BLaER1 treated with 17β-estradiol and CSF1 and Interleukin-3, amounts not matched to agents 10 nM and 100 nM (cell line): ENCODE data around the gene PTGER1.
A peak's percentile ranks its signal among the peaks of the same experiment; 100 is the strongest.

ENCODE experiments used
- H3K27ac ChIP-seq, 11 experiments: shearing (Covaris generic); formaldehyde crosslinking; 2 replicates each; pipeline ENCODE4 v1.8.1; 2022
- H3K27me3 ChIP-seq, 11 experiments: shearing (Covaris generic); formaldehyde crosslinking; 2 replicates each; pipeline ENCODE4 v1.8.1; 2022
- H3K36me3 ChIP-seq, 11 experiments: shearing (Covaris generic); formaldehyde crosslinking; 2 replicates each; pipeline ENCODE4 v1.8.1; 2022
- H3K4me1 ChIP-seq, 10 experiments: shearing (Covaris generic); formaldehyde crosslinking; 2 replicates each; pipeline ENCODE4 v1.8.1; 2022
- H3K4me2 ChIP-seq, 11 experiments: shearing (Covaris generic); formaldehyde crosslinking; 2 replicates each; pipeline ENCODE4 v1.8.1; 2022
- H3K4me3 ChIP-seq, 10 experiments: shearing (Covaris generic); formaldehyde crosslinking; 2 replicates each; pipeline ENCODE4 v1.8.1; 2022
- H3K9ac ChIP-seq, 11 experiments: shearing (Covaris generic); formaldehyde crosslinking; 2 replicates each; pipeline ENCODE4 v1.8.1; 2022
- H3K9me3 ChIP-seq, 11 experiments: shearing (Covaris generic); formaldehyde crosslinking; replicated peaks in 1 of 11; 2 replicates each; pipeline ENCODE4 v1.8.1; 2022
- H4K20me1 ChIP-seq, 11 experiments: shearing (Covaris generic); formaldehyde crosslinking; 2 replicates each; pipeline ENCODE4 v1.8.1; 2022
- Cebpa-rat ChIP-seq, 11 experiments: shearing (Covaris generic); IDR thresholded peaks; 2 replicates each; pipeline ENCODE4 v1.8.1; 2022

PTGER1 gene

DNA sequence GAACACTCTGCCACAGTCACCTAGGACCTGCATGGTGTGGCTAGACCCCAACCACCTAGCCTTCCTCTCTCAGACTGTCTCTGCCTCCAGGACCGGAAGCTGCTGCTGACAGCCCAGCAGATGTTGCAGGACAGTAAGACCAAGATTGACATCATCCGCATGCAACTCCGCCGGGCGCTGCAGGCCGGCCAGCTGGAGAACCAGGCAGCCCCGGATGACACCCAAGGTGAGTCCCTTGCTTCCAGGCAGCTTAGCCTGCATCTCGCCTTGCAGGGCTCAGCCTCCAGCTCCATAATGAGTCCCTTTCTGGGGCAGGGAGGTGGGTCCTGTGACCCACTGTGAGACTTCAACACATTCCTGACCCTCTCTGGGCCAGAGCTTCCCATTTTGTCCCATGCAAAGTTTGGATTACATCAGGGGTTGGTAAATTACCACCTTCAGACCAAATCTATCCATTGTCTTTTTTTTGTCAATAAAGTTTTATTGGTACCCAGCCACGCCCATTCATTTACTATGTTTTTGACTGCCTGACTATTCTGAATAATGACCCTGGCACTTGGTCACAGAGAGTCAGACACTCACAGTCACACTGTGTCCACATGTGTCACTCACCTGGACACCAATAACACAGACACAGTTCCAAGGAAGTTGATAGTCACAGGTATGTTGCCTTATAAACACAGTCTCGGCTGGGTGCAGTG, 28.7 kb downstream of the PTGER1 start:
- Histone ChIP-seq H3K27ac (no peak overlapping the region), H4K20me1 (peaks cover 0 to 58% (median 18%) of the 10 kb centered on the region in 11 experiments; a peak in 16 of 22 replicates), H3K9me3 (peaks cover 0 to 9% (median 0%) of the 10 kb centered on the region in 11 experiments; a peak in 4 of 22 replicates), H3K4me1 (peaks cover 0 to 7% (median under 1%) of the 10 kb centered on the region in 10 experiments; a peak in 10 of 20 replicates), H3K4me3 (no peak overlapping the region), H3K27me3 (no peaks in the 10 kb centered on the region), H3K36me3 (peaks cover 95 to 100% (median 99%) of the 10 kb centered on the region in 11 experiments), H3K4me2 (no peak overlapping the region), H3K9ac (no peak overlapping the region; a peak in 1 of 22 replicates)
- TF ChIP-seq Cebpa-rat (IDR thresholded peaks at IDR 0.05): no peak

DNA sequence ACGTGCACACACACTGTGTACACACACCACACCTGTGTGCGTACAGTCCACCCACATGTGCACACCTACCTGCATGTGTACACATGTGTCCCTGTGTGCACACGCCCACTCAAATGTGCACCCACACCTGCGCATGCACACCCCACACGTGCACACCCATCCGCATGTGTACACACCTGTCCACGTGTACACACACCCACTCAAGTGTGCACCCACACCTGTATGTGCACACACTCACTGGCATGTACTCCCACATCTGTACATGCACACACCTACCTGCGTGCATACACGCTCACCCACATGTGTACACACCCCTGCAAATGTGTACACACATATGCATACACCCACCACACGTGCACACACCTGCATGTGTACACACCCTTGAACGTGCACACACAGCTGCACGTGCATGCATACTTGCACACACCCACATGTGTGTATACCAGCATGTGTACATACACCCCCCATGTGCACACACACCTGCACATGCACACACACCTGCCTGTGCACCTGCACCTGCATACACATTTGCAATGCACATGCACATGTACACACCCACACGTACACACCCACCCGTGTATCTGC, 31.4 kb downstream of the PTGER1 start:
- no peak overlapping the region for H3K27ac ChIP-seq
- no peak overlapping the region for H3K9ac ChIP-seq
- peaks cover 73 to 83% (median 79%) of the 10 kb centered on the region in 11 experiments for H3K36me3 ChIP-seq
- no peaks in the 10 kb centered on the region for H3K27me3 ChIP-seq
- H3K4me2 ChIP-seq: no peak overlapping the region
- no peak overlapping the region for H3K4me3 ChIP-seq
- no peak for TF ChIP-seq Cebpa-rat (IDR thresholded peaks at IDR 0.05)
- peaks cover 0 to 41% (median 12%) of the 10 kb centered on the region in 11 experiments; a peak in 12 of 22 replicates for H4K20me1 ChIP-seq
- H3K4me1 ChIP-seq: peaks cover 25 to 28% (median 26%) of the 10 kb centered on the region in 10 experiments
- H3K9me3 ChIP-seq: no peaks in the 10 kb centered on the region

DNA sequence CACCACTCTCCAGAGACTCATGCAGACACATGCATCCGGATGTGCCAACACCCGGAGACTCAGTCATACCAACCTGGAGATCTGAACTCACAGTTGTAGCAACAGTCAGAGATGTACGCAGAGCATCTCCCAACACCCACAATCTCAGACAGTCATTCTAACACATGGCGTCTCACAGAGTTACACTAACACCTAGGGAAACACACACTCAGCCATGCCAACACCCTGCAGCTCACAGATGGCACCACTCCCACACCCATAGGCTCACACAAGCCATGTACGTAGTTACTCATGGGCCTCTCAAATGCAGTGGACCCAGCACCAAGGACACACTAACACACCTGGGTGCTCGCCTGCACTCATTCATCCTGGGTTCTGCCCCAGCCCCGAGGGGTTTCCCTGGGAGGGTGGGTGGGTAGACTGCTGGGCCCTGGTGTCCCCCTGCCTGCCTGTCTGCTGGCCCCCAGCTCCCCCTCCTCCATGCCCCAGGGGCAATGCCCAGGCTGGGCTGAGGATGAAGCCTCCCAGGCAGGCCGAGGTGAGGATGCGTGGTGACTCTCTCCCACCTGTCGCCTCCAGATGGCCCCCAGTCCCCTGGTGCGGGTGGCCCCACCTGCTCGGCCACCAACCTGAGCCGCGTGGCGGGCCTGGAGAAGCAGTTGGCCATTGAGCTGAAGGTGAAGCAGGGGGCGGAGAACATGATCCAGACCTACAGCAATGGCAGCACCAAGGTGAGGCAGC, 32.1 kb downstream of the PTGER1 start:
- peaks cover 67 to 76% (median 72%) of the 10 kb centered on the region in 11 experiments for H3K36me3 ChIP-seq
- no peaks in the 10 kb centered on the region for H3K27me3 ChIP-seq
- H3K9ac ChIP-seq: no peak overlapping the region
- no peaks in the 10 kb centered on the region for H3K9me3 ChIP-seq
- H3K4me1 ChIP-seq: peaks cover 29 to 35% (median 33%) of the 10 kb centered on the region in 10 experiments
- H3K4me3 ChIP-seq: no peak overlapping the region
- peaks cover 0 to 41% (median 12%) of the 10 kb centered on the region in 11 experiments; a peak in 10 of 22 replicates for H4K20me1 ChIP-seq
- H3K4me2 ChIP-seq: no peak overlapping the region
- no peak overlapping the region for H3K27ac ChIP-seq
- no peak for TF ChIP-seq Cebpa-rat (IDR thresholded peaks at IDR 0.05)

DNA sequence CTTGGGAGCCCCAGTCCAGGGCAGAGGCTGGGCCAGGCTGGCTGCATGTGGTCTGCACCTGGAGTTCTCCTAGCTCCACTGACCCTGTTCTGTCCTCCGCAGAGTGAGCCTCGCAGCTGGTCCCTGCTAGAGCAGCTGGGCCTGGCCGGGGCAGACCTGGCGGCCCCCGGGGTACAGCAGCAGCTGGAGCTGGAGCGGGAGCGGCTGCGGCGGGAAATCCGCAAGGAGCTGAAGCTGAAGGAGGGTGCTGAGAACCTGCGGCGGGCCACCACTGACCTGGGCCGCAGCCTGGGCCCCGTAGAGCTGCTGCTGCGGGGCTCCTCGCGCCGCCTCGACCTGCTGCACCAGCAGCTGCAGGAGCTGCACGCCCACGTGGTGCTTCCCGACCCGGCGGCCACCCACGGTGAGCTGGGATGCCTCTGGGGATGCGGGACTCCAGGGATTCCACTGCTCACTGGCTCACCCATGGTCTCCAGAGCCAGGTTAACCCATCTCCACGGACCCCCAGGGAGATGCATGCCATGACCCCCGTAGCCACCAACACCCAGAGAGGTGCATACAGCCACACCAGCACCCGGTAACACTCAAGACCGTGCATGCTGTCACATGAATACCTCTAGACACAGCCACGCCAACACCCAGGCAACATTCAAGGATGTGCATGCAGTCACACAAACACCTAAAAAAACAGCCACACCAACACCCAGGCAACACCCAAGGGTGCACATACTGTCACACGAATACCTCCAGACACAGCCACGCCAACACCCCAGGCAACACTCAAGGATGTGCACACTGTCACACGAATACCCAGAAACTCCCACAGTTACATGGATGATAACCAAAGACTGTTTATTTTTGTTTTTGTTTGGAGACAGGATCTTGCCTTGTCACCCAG, 33.9 kb downstream of the PTGER1 start:
- Histone ChIP-seq H3K4me3 (peak overlapping the region in 8 of 10 experiments; percentile 56 to 77 (median 64); a peak in 16 of 20 replicates), H3K9me3 (no peaks in the 10 kb centered on the region), H3K36me3 (peaks cover 55 to 75% (median 66%) of the 10 kb centered on the region in 11 experiments), H3K27ac (peak overlapping the region; percentile 72 to 91 (median 85)), H4K20me1 (peaks cover 0 to 52% (median 12%) of the 10 kb centered on the region in 11 experiments; a peak in 10 of 22 replicates), H3K4me1 (peaks cover 29 to 45% (median 38%) of the 10 kb centered on the region in 10 experiments), H3K27me3 (no peaks in the 10 kb centered on the region), H3K4me2 (peak overlapping the region; percentile 88 to 99 (median 96)), H3K9ac (peak overlapping the region; percentile 75 to 85 (median 82))
- no peak for TF ChIP-seq Cebpa-rat (IDR thresholded peaks at IDR 0.05)

DNA sequence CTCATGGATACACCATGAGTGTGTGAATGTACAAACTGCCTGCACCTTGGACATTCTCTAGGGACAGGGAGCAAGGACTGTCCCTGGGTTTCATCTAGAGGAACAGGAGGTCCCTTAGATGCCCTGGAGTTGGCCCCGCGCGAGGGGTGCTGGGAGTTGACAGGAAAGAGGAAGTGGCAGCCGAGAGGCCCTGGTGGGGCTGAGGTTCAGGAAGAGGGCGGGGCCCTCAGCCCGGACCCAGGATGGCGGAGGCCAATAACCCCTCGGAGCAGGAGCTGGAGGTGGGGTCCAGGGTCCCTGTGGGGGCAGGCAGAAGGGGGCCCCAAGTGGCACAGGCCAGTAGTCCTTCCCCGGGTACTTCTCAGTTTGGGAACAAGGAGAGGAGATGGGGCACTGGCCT, 35.1 kb downstream of the PTGER1 start:
- H3K36me3 ChIP-seq: peaks cover 43 to 71% (median 56%) of the 10 kb centered on the region in 11 experiments
- peak overlapping the region; percentile 75 to 85 (median 82) for H3K9ac ChIP-seq
- H3K27ac ChIP-seq: peak overlapping the region; percentile 72 to 91 (median 85)
- TF ChIP-seq Cebpa-rat (IDR thresholded peaks at IDR 0.05): no peak
- H3K4me1 ChIP-seq: peaks cover 38 to 54% (median 48%) of the 10 kb centered on the region in 10 experiments
- no peaks in the 10 kb centered on the region for H3K9me3 ChIP-seq
- H3K4me3 ChIP-seq: peak overlapping the region; percentile 53 to 77 (median 64)
- peak overlapping the region; percentile 88 to 99 (median 96) for H3K4me2 ChIP-seq
- no peaks in the 10 kb centered on the region for H3K27me3 ChIP-seq
- peaks cover 0 to 54% (median 18%) of the 10 kb centered on the region in 11 experiments; a peak in 16 of 22 replicates for H4K20me1 ChIP-seq

DNA sequence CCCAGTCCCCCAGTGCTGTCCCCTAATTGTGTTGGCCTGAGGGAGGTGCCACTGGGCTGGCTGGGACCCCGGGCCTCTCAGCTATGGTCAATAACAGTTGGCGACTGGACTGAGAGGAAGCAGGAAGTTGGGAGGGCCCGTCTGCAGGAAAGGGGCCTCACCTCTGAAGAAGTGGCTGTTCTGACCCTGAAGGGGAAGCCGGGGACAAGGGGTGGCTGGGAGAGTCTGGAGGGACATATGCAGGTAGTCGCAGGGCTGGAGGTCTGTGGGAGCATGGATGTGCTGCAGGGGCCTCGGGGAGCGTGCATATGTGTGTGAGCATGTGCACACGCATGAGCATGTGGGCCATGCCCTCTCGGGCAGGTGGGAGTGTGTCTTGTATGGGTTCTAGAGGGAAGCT, 36.1 kb downstream of the PTGER1 start:
- Histone ChIP-seq H3K4me2 (peak overlapping the region; percentile 88 to 99 (median 96)), H4K20me1 (peaks cover 0 to 52% (median 23%) of the 10 kb centered on the region in 11 experiments; a peak in 16 of 22 replicates), H3K27ac (peak overlapping the region in 6 of 11 experiments; percentile 23 to 91 (median 36); a peak in 8 of 22 replicates), H3K36me3 (peaks cover 32 to 60% (median 46%) of the 10 kb centered on the region in 11 experiments), H3K9me3 (no peaks in the 10 kb centered on the region), H3K4me3 (no peak overlapping the region), H3K9ac (peak overlapping the region in 5 of 11 experiments; percentile 15 to 35 (median 24); a peak in 4 of 22 replicates), H3K27me3 (no peaks in the 10 kb centered on the region), H3K4me1 (peaks cover 49 to 64% (median 58%) of the 10 kb centered on the region in 10 experiments)
- TF ChIP-seq Cebpa-rat (IDR thresholded peaks at IDR 0.05): no peak

DNA sequence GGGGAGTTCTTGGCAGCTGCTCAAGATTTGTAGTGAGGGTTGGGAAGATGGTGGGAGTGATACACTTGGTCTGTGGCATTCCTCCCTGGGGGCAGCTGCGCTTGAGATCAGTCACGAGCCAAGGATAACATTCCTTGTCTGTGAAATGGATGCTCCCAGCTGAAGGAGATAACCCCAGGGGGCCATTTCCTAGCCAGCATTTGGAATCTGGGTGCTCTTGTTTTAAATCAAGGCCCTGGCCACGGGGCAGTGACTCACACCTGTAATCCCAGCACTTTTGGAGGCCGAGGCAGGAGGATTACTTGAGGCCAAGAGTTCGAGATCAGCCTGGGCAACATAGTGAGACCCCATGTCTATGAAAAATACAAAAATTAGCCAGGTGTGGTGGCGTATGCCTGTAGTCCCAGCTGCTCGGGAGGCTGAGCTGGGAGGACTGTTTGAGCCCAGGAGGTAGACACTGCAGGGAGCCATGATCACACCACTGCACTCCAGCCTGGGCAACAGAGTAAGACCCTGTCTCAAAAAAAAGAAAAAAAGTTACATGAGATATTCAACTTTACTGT, 37.5 kb downstream of the PTGER1 start:
- Histone ChIP-seq H3K36me3 (peaks cover 19 to 47% (median 33%) of the 10 kb centered on the region in 11 experiments), H3K4me1 (peaks cover 54 to 69% (median 63%) of the 10 kb centered on the region in 10 experiments), H3K27ac (0 out of 22 replicates have a peak overlapping the region, but pooled peaks of 1 of the 11 experiments have one; percentile 7), H3K4me3 (no peak overlapping the region), H3K9ac (peak overlapping the region in 1 of 11 experiments; percentile 20; a peak in 1 of 22 replicates), H3K4me2 (peak overlapping the region in 4 of 11 experiments; percentile 95 to 99 (median 97); a peak in 5 of 22 replicates), H3K9me3 (no peaks in the 10 kb centered on the region), H4K20me1 (peaks cover 0 to 44% (median 17%) of the 10 kb centered on the region in 11 experiments; a peak in 16 of 22 replicates), H3K27me3 (no peaks in the 10 kb centered on the region)
- no peak for TF ChIP-seq Cebpa-rat (IDR thresholded peaks at IDR 0.05)
